HepG2 (cell line): ENCODE data around the gene SQSTM1. TPM values are rescaled to one million over a fixed set of nuclear protein-coding genes. Genes with fewer than 3 reads are reported as not detected.

ENCODE experiments used
- ATAC-seq: fragments of 200-7000 bp; cut with Tn5 transposase; 3 replicates; pipeline ENCODE4 v1.9.1; 2020; ENCODE audit warnings: mild to moderate bottlenecking, moderate library complexity
- BruUV-seq: library from RNA; stranded (reverse); fragments of 400-500 nt; replicated peaks from 2 replicates; lab custom pipeline; 2021; lab: Mats Ljungman, UMichigan
- CTCF ChIA-PET: fragments of 300-600 bp; formaldehyde crosslinking; extraction: SDS; loops from one replicate; lab custom pipeline; 2021; ENCODE audit warnings: low total read pairs, inconsistent platforms, low intra/inter-chr PET ratio; lab: Yijun Ruan, JAX
- POLR2A ChIA-PET: fragments of 350-600 bp; sonication (Branson Sonifier 250); formaldehyde crosslinking; loops from one replicate; lab custom pipeline; 2020; ENCODE audit warnings: antibody characterized with exemption, inconsistent platforms; lab: Yijun Ruan, JAX
- DNase-seq: peaks from one replicate; pipeline ENCODE4 v3.0.0-alpha.2; 2015; ENCODE audit warnings: low spot score
- FAIRE-seq: peaks from 3 replicates; lab custom pipeline; 2011; peaks lifted over from hg19 to GRCh38; lab: Jason Lieb, UNC
- H2AFZ ChIP-seq: one replicate; pipeline ENCODE4 v1.6.1; 2011; ENCODE audit warnings: low read length, inconsistent platforms
- H3K27ac ChIP-seq: fragments of 300-600 bp; 3 replicates; pipeline ENCODE4 v1.8.0; 2011; ENCODE audit warnings: mixed run types, mild to moderate bottlenecking, mixed read lengths, low read length, inconsistent platforms; ENCODE audit not compliant: insufficient read depth; ENCODE audit errors: extremely low read length
- H3K27me3 ChIP-seq, 2 experiments: fragments of 200-600 bp in 1 of 2; 2 replicates in 1 of 2; 3 replicates in 1 of 2; pipeline versions ENCODE4 v1.6.0 to v1.8.0; 2011; ENCODE audit warnings: low read length in 2 of 2, mild to moderate bottlenecking in 2 of 2, moderate library complexity in 2 of 2, inconsistent platforms in 1 of 2; ENCODE audit not compliant: insufficient read depth in 2 of 2, control insufficient read depth in 1 of 2
- H3K36me3 ChIP-seq, 2 experiments: fragments of 200-600 bp in 1 of 2; replicated peaks in 1 of 2; 2 replicates in 1 of 2; 3 replicates in 1 of 2; pipeline versions ENCODE4 v1.5.1 to v1.8.0; 2011; ENCODE audit warnings: low read length in 2 of 2, inconsistent platforms in 1 of 2; ENCODE audit not compliant: insufficient read depth in 2 of 2, control insufficient read depth in 1 of 2
- H3K4me1 ChIP-seq: 2 replicates; pipeline ENCODE4 v1.5.1; 2012; ENCODE audit warnings: low read length, inconsistent platforms; ENCODE audit not compliant: insufficient read depth
- H3K4me2 ChIP-seq: 2 replicates; pipeline ENCODE4 v1.6.0; 2011; ENCODE audit warnings: low read depth, low read length, inconsistent platforms
- H3K4me3 ChIP-seq, 3 experiments: fragments of 200-600 bp in 1 of 3; sonication (generic), shearing (Covaris generic) in 1 of 3; replicated peaks in 1 of 3; 2 replicates each; pipeline ENCODE4 v1.5.1; 2011 to 2016; ENCODE audit warnings: low read length in 3 of 3, inconsistent platforms in 2 of 3, low read depth in 2 of 3, mild to moderate bottlenecking in 2 of 3, control low read depth in 1 of 3, mixed read lengths in 1 of 3; ENCODE audit not compliant: insufficient read depth in 1 of 3
- H3K79me2 ChIP-seq: one replicate; pipeline ENCODE4 v1.6.1; 2011; ENCODE audit warnings: low read length, inconsistent platforms; ENCODE audit not compliant: insufficient read depth
- H3K9ac ChIP-seq: 2 replicates; pipeline ENCODE4 v1.6.0; 2011; ENCODE audit warnings: mild to moderate bottlenecking, low read depth, low read length, inconsistent platforms; ENCODE audit not compliant: insufficient read depth
- H3K9me3 ChIP-seq: 2 replicates; pipeline ENCODE4 v1.5.1; 2012; ENCODE audit warnings: mild to moderate bottlenecking, low read length
- H4K20me1 ChIP-seq: 2 replicates; pipeline ENCODE4 v1.6.0; 2011; ENCODE audit warnings: inconsistent platforms, mild to moderate bottlenecking, low read length, moderate library complexity; ENCODE audit not compliant: insufficient read depth
- CERS6 ChIP-seq: sonication (generic); formaldehyde crosslinking; IDR thresholded peaks from 2 replicates; pipeline ENCODE4 v1.5.0; 2020; ENCODE audit warnings: missing genetic modification reagents
- HDAC1 ChIP-seq: sonication (generic); formaldehyde crosslinking; IDR thresholded peaks from 2 replicates; pipeline ENCODE4 v1.5.1; 2020; ENCODE audit warnings: mild to moderate bottlenecking, missing genetic modification reagents
- ZC3H13 ChIP-seq: sonication (generic); formaldehyde crosslinking; IDR thresholded peaks from 2 replicates; pipeline ENCODE4 v1.8.1; 2023; ENCODE audit warnings: mild to moderate bottlenecking, missing genetic modification reagents, moderate library complexity
- ZNF446 ChIP-seq: sonication (generic); formaldehyde crosslinking; IDR thresholded peaks from 2 replicates; pipeline ENCODE4 v1.5.0; 2020; ENCODE audit warnings: mild to moderate bottlenecking, missing genetic modification reagents
- WGBS: methylation state at CpG from one replicate; pipeline ENCODE4 v1.1.6; 2017; ENCODE audit warnings: low lambda C conversion rate; 5-methylcytosine and 5-hydroxymethylcytosine counted together
- in situ Hi-C: cut with HindIII; loops from 2 replicates; pipeline ENCODE4 v1.10.0; 2017; ENCODE audit warnings: low pct_unique_long_range_greater_than_20kb; ENCODE audit not compliant: extremely low pct_ligation_motif_present
- intact Hi-C: fragments of 100-400 bp; cut with micrococcal nuclease; formaldehyde crosslinking; loops from one replicate; pipeline ENCODE4 v1.10.0; 2022; ENCODE audit not compliant: unreplicated experiment
- polyA plus RNA-seq, 8 experiments: library from polyadenylated mRNA; depleted of rRNA in 3 of 8; stranded (reverse) in 7 of 8; unstranded in 1 of 8; fragments of >200 nt; fragmentation: Illumina TruSeq in 4 of 8; extraction: Trizol in 4 of 8; gene quantifications; 2 replicates each; pipeline versions ENCODE4 v1.2.1 to v1.2.3, GENCODE V29; 2011 to 2016; ENCODE audit warnings: low read depth in 4 of 8, missing spikeins in 1 of 8, mixed read lengths in 1 of 8; ENCODE audit not compliant: insufficient read depth in 1 of 8
- total RNA-seq, 5 experiments: library from RNA; depleted of rRNA; stranded (reverse); fragments of >200 nt; fragmentation: Illumina TruSeq; extraction: Trizol; gene quantifications; 2 replicates each; pipeline ENCODE4 v1.2.3, GENCODE V29; 2016; ENCODE audit warnings: low read depth in 1 of 5

Gene SQSTM1
- total and polyA plus RNA-seq, 2 of the 13 experiments (the other 11 are each of a cell fraction or from before 2014, with no cell fraction given): 90.9 to 160 TPM

DNA sequence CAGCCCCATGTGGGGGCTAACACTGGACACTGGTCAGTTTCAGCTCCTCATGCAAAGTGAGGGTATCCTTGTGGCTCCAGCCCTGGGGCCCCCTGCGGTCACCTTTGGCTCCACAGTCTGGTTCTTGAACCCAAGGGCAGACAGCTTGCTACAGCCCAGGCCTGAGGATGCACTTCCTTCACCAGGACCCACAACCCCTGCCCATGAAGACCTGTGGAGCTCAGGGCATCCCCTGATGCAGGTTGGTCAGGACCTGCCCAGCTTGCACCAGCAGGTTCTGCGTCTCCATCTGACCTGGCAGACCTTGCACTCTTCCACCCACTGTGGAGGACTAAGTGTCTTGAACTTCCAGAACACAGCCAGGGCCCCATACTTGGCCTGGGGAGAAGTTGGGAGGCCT lies 41.6 kb downstream of the SQSTM1 start:
- no peak overlapping the region for H3K27ac ChIP-seq
- H3K27me3 ChIP-seq: no peaks in the 10 kb centered on the region
- no peaks in the 10 kb centered on the region for H4K20me1 ChIP-seq
- FAIRE-seq (no peak), DNase-seq (no peak), ATAC-seq (no peak)
- in situ Hi-C loops (no loop called here), intact Hi-C loops (no loop called here)
- H3K9me3 ChIP-seq: no peaks in the 10 kb centered on the region
- WGBS: 100% methylated on average over 1 of the region's 2 CpGs
- peaks cover 17% of the 10 kb centered on the region for H3K4me1 ChIP-seq
- H3K79me2 ChIP-seq: peaks cover 5% of the 10 kb centered on the region
- no peak overlapping the region for H2AFZ ChIP-seq
- BruUV-seq: no TSS peak
- H3K36me3 ChIP-seq: peaks cover 17 to 24% of the 10 kb centered on the region in 2 experiments; a peak in 4 of 5 replicates
- no peak overlapping the region for H3K4me2 ChIP-seq
- TF ChIP-seq CERS6 (no peak), ZC3H13 (peak; percentile 48; the same call in 1 of the 2 replicates)
- no peak overlapping the region for H3K9ac ChIP-seq
- no peak overlapping the region for H3K4me3 ChIP-seq
- ChIA-PET CTCF (no interaction called here), POLR2A (no interaction called here)

- in situ Hi-C loops (no loop called here), intact Hi-C loops (no loop called here)
- no peak overlapping the region for H3K27ac ChIP-seq
- H3K4me3 ChIP-seq: no peak overlapping the region
- H3K4me1 ChIP-seq: peaks cover 14% of the 10 kb centered on the region
- DNase-seq (no peak), FAIRE-seq (no peak), ATAC-seq (no peak)
- 96% methylated on average over 7 of the region's 9 CpGs for WGBS
- H3K9me3 ChIP-seq: no peaks in the 10 kb centered on the region
- H3K79me2 ChIP-seq: peaks cover 2% of the 10 kb centered on the region
- no peak overlapping the region for H3K9ac ChIP-seq
- TF ChIP-seq ZNF446 (CRISPR knock-in tag) (no peak), HDAC1 (CRISPR knock-in tag) (no peak)
- no TSS peak for BruUV-seq
- no peaks in the 10 kb centered on the region for H3K27me3 ChIP-seq
- CTCF ChIA-PET: no interaction called here
- H4K20me1 ChIP-seq: no peaks in the 10 kb centered on the region
- POLR2A ChIA-PET: no interaction called here
- peaks cover 18 to 24% of the 10 kb centered on the region in 2 experiments; a peak in 4 of 5 replicates for H3K36me3 ChIP-seq
- H2AFZ ChIP-seq: no peak overlapping the region
- no peak overlapping the region for H3K4me2 ChIP-seq
Measured at GRCh38 chr5:179862891-179863290, 42.2 kb downstream of the SQSTM1 start.
